CD14-positive monocyte (primary cell): ENCODE results near the gene TCF7. TPM values are rescaled to one million over a fixed set of nuclear protein-coding genes. Genes with fewer than 3 reads are reported as not detected.

Source experiments
- DNase-seq, 3 donors: peaks; one replicate each; pipeline ENCODE4 v3.0.0-alpha.2; 2011 to 2022
- H2AFZ ChIP-seq: 2 replicates; pipeline ENCODE4 v1.6.0; 2012; ENCODE audit warnings: mild to moderate bottlenecking, low read depth, low read length, inconsistent platforms; ENCODE audit not compliant: insufficient read depth, poor library complexity, severe bottlenecking
- H3K27ac ChIP-seq, 2 donors: 1 replicate in 1 of 2; 2 replicates in 1 of 2; pipeline ENCODE4 v1.5.1; 2012 to 2013; ENCODE audit warnings: low read length in 2 of 2, control low read depth in 1 of 2, inconsistent platforms in 1 of 2, low read depth in 1 of 2, mild to moderate bottlenecking in 1 of 2
- H3K27me3 ChIP-seq, 2 donors: one replicate each; pipeline versions ENCODE4 v1.6.0 to v1.6.1; 2011 to 2013; ENCODE audit warnings: low read length in 2 of 2; ENCODE audit not compliant: control insufficient read depth in 2 of 2, insufficient read depth in 2 of 2
- H3K36me3 ChIP-seq, 2 donors: replicated peaks in 1 of 2; 1 replicate in 1 of 2; 2 replicates in 1 of 2; pipeline versions ENCODE4 v1.5.1 to v1.6.1; 2012 to 2013; ENCODE audit warnings: low read length in 2 of 2, control low read depth in 1 of 2, inconsistent platforms in 1 of 2, mild to moderate bottlenecking in 1 of 2; ENCODE audit not compliant: insufficient read depth in 2 of 2, control insufficient read depth in 1 of 2
- H3K4me1 ChIP-seq, 2 donors: 1 replicate in 1 of 2; 2 replicates in 1 of 2; pipeline versions ENCODE4 v1.5.1 to v1.6.1; 2012 to 2013; ENCODE audit warnings: low read length in 2 of 2, control low read depth in 1 of 2, inconsistent platforms in 1 of 2, mild to moderate bottlenecking in 1 of 2, moderate library complexity in 1 of 2; ENCODE audit not compliant: insufficient read depth in 2 of 2, control insufficient read depth in 1 of 2
- H3K4me2 ChIP-seq: replicated peaks from 2 replicates; pipeline ENCODE3; 2012; ENCODE audit warnings: low read length, moderate library complexity, mild to moderate bottlenecking; ENCODE audit not compliant: poor library complexity, severe bottlenecking; ENCODE audit errors: extremely low read depth
- H3K4me3 ChIP-seq, 3 experiments: fragments of 200-600 bp in 1 of 3; sonication (generic) in 1 of 3; replicated peaks in 1 of 3; 1 replicate in 2 of 3; 2 replicates in 1 of 3; pipeline ENCODE4 v1.5.1; 2011 to 2013; ENCODE audit warnings: low read length in 3 of 3, mild to moderate bottlenecking in 3 of 3, control low read depth in 2 of 3, low read depth in 2 of 3, inconsistent platforms in 1 of 3, moderate library complexity in 1 of 3
- H3K79me2 ChIP-seq: 2 replicates; pipeline ENCODE4 v1.6.0; 2012; ENCODE audit warnings: mild to moderate bottlenecking, control low read depth, inconsistent platforms, low read length, moderate library complexity; ENCODE audit not compliant: insufficient read depth
- H3K9ac ChIP-seq: 2 replicates; pipeline ENCODE4 v1.6.0; 2017; ENCODE audit warnings: low read length, mild to moderate bottlenecking; ENCODE audit not compliant: insufficient read depth, poor library complexity, severe bottlenecking
- H3K9me3 ChIP-seq, 2 donors: replicated peaks in 1 of 2; 1 replicate in 1 of 2; 2 replicates in 1 of 2; pipeline versions ENCODE4 v1.5.1 to v1.6.1; 2012 to 2013; ENCODE audit warnings: low read length in 2 of 2, control low read depth in 1 of 2; ENCODE audit not compliant: control insufficient read depth in 1 of 2, insufficient read depth in 1 of 2
- H4K20me1 ChIP-seq: 2 replicates; pipeline ENCODE4 v1.6.0; 2012; ENCODE audit warnings: mild to moderate bottlenecking, low read length, control low read depth, moderate library complexity; ENCODE audit not compliant: insufficient read depth
- H3K27ac Mint-ChIP-seq, 7 donors: one replicate each; pipeline ENCODE4 v1.8.0; 2020; ENCODE audit warnings: mild to moderate bottlenecking in 7 of 7, mixed read lengths in 7 of 7, moderate library complexity in 6 of 7, inconsistent platforms in 2 of 7
- H3K27me3 Mint-ChIP-seq, 3 donors: one replicate each; pipeline ENCODE4 v1.8.0; 2021 to 2022; ENCODE audit warnings: low read depth in 3 of 3, mild to moderate bottlenecking in 3 of 3, mixed read lengths in 3 of 3, moderate library complexity in 3 of 3, inconsistent platforms in 1 of 3
- H3K36me3 Mint-ChIP-seq, 2 donors: one replicate each; pipeline ENCODE4 v1.8.0; 2020; ENCODE audit warnings: mixed read lengths in 2 of 2, inconsistent platforms in 1 of 2, mild to moderate bottlenecking in 1 of 2
- H3K4me1 Mint-ChIP-seq: one replicate; pipeline ENCODE4 v1.8.0; 2020; ENCODE audit warnings: mild to moderate bottlenecking, mixed read lengths
- H3K4me3 Mint-ChIP-seq, 2 donors: one replicate each; pipeline ENCODE4 v1.8.0; 2020; ENCODE audit warnings: mild to moderate bottlenecking in 2 of 2, mixed read lengths in 2 of 2, moderate library complexity in 1 of 2
- H3K9me3 Mint-ChIP-seq, 7 donors: one replicate each; pipeline ENCODE4 v1.8.0; 2020 to 2022; ENCODE audit warnings: mixed read lengths in 7 of 7, mild to moderate bottlenecking in 6 of 7, moderate library complexity in 6 of 7, inconsistent platforms in 2 of 7
- WGBS: methylation state at CpG from one replicate; pipeline ENCODE4 v1.1.5; 2013; ENCODE audit warnings: missing lambda C conversion rate; ENCODE audit not compliant: insufficient coverage; 5-methylcytosine and 5-hydroxymethylcytosine counted together
- intact Hi-C, 2 donors: fragments of 100-400 bp; cut with micrococcal nuclease; formaldehyde crosslinking; loops; one replicate each; pipeline versions ENCODE4 v1.15.0 to v1.15.1; 2023
- polyA plus RNA-seq, 3 donors: library from polyadenylated mRNA; depleted of rRNA in 1 of 3; unstranded in 2 of 3; stranded (reverse) in 1 of 3; fragments of 300-500 nt in 2 of 3; fragments of >200 nt in 1 of 3; fragmentation: Illumina TruSeq in 2 of 3; gene quantifications; 1 replicate in 2 of 3; 2 replicates in 1 of 3; pipeline ENCODE4 v1.2.3, GENCODE V29; 2012 to 2021
- TF ChIP-seq, protein P1 (sequence below): fragments of 200-600 bp; IDR thresholded peaks from one replicate; pipeline ENCODE4 v1.8.0; 2022; ENCODE audit warnings: antibody characterized with exemption, mild to moderate bottlenecking

TCF7 gene
- polyA plus RNA-seq, 3 donors, result 0.15 to 0.84 (median 0.83) TPM

GRCh38 chr5:134097211-134097749, 17.2 kb upstream of the TCF7 start:
- H4K20me1 ChIP-seq, result no peaks in the 10 kb centered on the region
- DNase-seq, result no peak
- H3K4me3 ChIP-seq, result no peak overlapping the region
- Mint-ChIP-seq H3K9me3 (no peaks in the 10 kb centered on the region), H3K27me3 (peaks cover 7 to 11% (median 8%) of the 10 kb centered on the region in 3 donors), H3K4me1 (peaks cover 1% of the 10 kb centered on the region), H3K4me3 (no peak overlapping the region), H3K27ac (no peak overlapping the region), H3K36me3 (no peaks in the 10 kb centered on the region)
- no peaks in the 10 kb centered on the region for H3K79me2 ChIP-seq
- no peaks in the 10 kb centered on the region for H3K9me3 ChIP-seq
- no peak overlapping the region for H3K4me2 ChIP-seq
- H3K36me3 ChIP-seq, result no peaks in the 10 kb centered on the region
- H3K9ac ChIP-seq, result no peak overlapping the region
- 98% methylated on average over 6 of the region's 7 CpGs for WGBS
- H3K27ac ChIP-seq, result no peak overlapping the region
- intact Hi-C loops, result no loop called here
- TF ChIP-seq, protein P1, sequence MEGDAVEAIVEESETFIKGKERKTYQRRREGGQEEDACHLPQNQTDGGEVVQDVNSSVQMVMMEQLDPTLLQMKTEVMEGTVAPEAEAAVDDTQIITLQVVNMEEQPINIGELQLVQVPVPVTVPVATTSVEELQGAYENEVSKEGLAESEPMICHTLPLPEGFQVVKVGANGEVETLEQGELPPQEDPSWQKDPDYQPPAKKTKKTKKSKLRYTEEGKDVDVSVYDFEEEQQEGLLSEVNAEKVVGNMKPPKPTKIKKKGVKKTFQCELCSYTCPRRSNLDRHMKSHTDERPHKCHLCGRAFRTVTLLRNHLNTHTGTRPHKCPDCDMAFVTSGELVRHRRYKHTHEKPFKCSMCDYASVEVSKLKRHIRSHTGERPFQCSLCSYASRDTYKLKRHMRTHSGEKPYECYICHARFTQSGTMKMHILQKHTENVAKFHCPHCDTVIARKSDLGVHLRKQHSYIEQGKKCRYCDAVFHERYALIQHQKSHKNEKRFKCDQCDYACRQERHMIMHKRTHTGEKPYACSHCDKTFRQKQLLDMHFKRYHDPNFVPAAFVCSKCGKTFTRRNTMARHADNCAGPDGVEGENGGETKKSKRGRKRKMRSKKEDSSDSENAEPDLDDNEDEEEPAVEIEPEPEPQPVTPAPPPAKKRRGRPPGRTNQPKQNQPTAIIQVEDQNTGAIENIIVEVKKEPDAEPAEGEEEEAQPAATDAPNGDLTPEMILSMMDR, result no peak
- H3K27me3 ChIP-seq, result no peaks in the 10 kb centered on the region
- H2AFZ ChIP-seq, result no peak overlapping the region
- no peaks in the 10 kb centered on the region for H3K4me1 ChIP-seq

GRCh38 chr5:134098690-134099089, 15.8 kb upstream of the TCF7 start:
- no peaks in the 10 kb centered on the region for H3K36me3 Mint-ChIP-seq
- no peak overlapping the region for H3K4me3 Mint-ChIP-seq
- H3K9me3 ChIP-seq, result no peaks in the 10 kb centered on the region
- H3K9ac ChIP-seq, result peak overlapping the region; percentile 0
- H3K79me2 ChIP-seq, result no peaks in the 10 kb centered on the region
- peaks cover 1% of the 10 kb centered on the region for H3K4me1 Mint-ChIP-seq
- H3K9me3 Mint-ChIP-seq, result no peaks in the 10 kb centered on the region
- no peak overlapping the region for H3K27ac ChIP-seq
- WGBS, result 98% methylated on average over 4 of the region's 5 CpGs
- peak overlapping the region in 1 of 7 donors; percentile 1 for H3K27ac Mint-ChIP-seq
- H3K27me3 Mint-ChIP-seq, result peaks cover 3 to 11% (median 8%) of the 10 kb centered on the region in 3 donors
- no peaks in the 10 kb centered on the region for H3K4me1 ChIP-seq
- H4K20me1 ChIP-seq, result no peaks in the 10 kb centered on the region
- no peaks in the 10 kb centered on the region for H3K27me3 ChIP-seq
- TF ChIP-seq, protein P1, result no peak
- H3K4me3 ChIP-seq, result no peak overlapping the region
- no peak overlapping the region for H3K4me2 ChIP-seq
- no peaks in the 10 kb centered on the region for H3K36me3 ChIP-seq
- intact Hi-C loops, result no loop called here
- DNase-seq, result no peak
- no peak overlapping the region for H2AFZ ChIP-seq
